HAP-1 (cell line): ENCODE data around the gene GSX1.
A peak's percentile ranks its signal among the peaks of the same experiment; 100 is the strongest.

Experiments used
- DNase-seq, 2 experiments: peaks; one replicate each; pipeline ENCODE4 v3.0.0-alpha.2; 2016 to 2020; ENCODE audit warnings: low spot score in 2 of 2
- H3K27me3 ChIP-seq: fragments of 250-450 bp; sonication (Bioruptor Pico); 2 replicates; pipeline ENCODE4 v1.5.1; 2020; ENCODE audit warnings: low read depth, mild to moderate bottlenecking, moderate library complexity
- H3K36me3 ChIP-seq: fragments of 250-450 bp; sonication (Bioruptor Pico); replicated peaks from 2 replicates; pipeline ENCODE4 v1.5.1; 2020; ENCODE audit warnings: mild to moderate bottlenecking
- H3K4me1 ChIP-seq: fragments of 250-450 bp; sonication (Bioruptor Pico); 2 replicates; pipeline ENCODE4 v1.5.1; 2020; ENCODE audit warnings: mild to moderate bottlenecking
- H3K4me3 ChIP-seq: fragments of 250-450 bp; sonication (Bioruptor Pico); 2 replicates; pipeline ENCODE4 v1.5.1; 2020; ENCODE audit warnings: mild to moderate bottlenecking, moderate library complexity
- H3K9me3 ChIP-seq: fragments of 250-450 bp; sonication (Bioruptor Pico); 2 replicates; pipeline ENCODE4 v1.5.1; 2020; ENCODE audit warnings: mild to moderate bottlenecking, moderate library complexity
- in situ Hi-C: fragments of 300-500 bp; cut with MboI; formaldehyde crosslinking; loops from 3 replicates; pipeline ENCODE4 v1.14.3; 2020; ENCODE audit warnings: low sequenced_read_pairs, inconsistent platforms, mixed read lengths

The GSX1 gene

GRCh38 chr13:27827646-27828045, 35.4 kb downstream of the GSX1 start:
- in situ Hi-C loops: loop anchor here (5.0 to 25.0 kb wide), 3 partner anchors 293 to 865 kb away; no protein-coding TSS in a partner anchor

GRCh38 chr13:27830010-27830409, 37.7 kb downstream of the GSX1 start:
- Histone ChIP-seq H3K9me3 (no peaks in the 10 kb centered on the region), H3K36me3 (no peaks in the 10 kb centered on the region), H3K27me3 (no peaks in the 10 kb centered on the region), H3K4me3 (peak overlapping the region; percentile 13; the same call in 1 of the 2 replicates), H3K4me1 (no peaks in the 10 kb centered on the region; the same call in 1 of the 2 replicates)
- in situ Hi-C loops: loop anchor here (10.0 to 25.0 kb wide), 3 partner anchors 125 to 868 kb away; partner anchors contain the start of gene URAD
- DNase-seq: peak; percentile 38 to 82

More at GRCh38 chr13:27827646-27828045, 35.4 kb downstream of the GSX1 start:
- DNase-seq: no peak
- Histone ChIP-seq H3K4me1 (no peaks in the 10 kb centered on the region; the same call in 1 of the 2 replicates), H3K9me3 (no peaks in the 10 kb centered on the region), H3K27me3 (no peaks in the 10 kb centered on the region), H3K36me3 (no peaks in the 10 kb centered on the region), H3K4me3 (no peak overlapping the region)

GRCh38 chr13:27833206-27833605, 40.9 kb downstream of the GSX1 start:
- DNase-seq: no peak
- Histone ChIP-seq H3K9me3 (no peaks in the 10 kb centered on the region), H3K36me3 (no peaks in the 10 kb centered on the region), H3K4me1 (no peaks in the 10 kb centered on the region; the same call in 1 of the 2 replicates), H3K4me3 (no peak overlapping the region), H3K27me3 (no peaks in the 10 kb centered on the region)
- in situ Hi-C loops: loop anchor here (10.0 to 25.0 kb wide), 3 partner anchors 122 to 871 kb away; partner anchors contain the start of gene URAD

- no peak overlapping the region for H3K4me3 ChIP-seq
- H3K4me1 ChIP-seq: no peaks in the 10 kb centered on the region; the same call in 1 of the 2 replicates
- no peaks in the 10 kb centered on the region for H3K36me3 ChIP-seq
- no peaks in the 10 kb centered on the region for H3K27me3 ChIP-seq
- no peaks in the 10 kb centered on the region for H3K9me3 ChIP-seq
- no peak for DNase-seq
- in situ Hi-C loops: loop anchor here (10.0 to 25.0 kb wide), 3 partner anchors 121 to 872 kb away; partner anchors contain the start of gene URAD
Measured at GRCh38 chr13:27834095-27834494, 41.8 kb downstream of the GSX1 start.

GRCh38 chr13:27835799-27836198, 43.5 kb downstream of the GSX1 start:
- no peaks in the 10 kb centered on the region for H3K4me1 ChIP-seq
- no peaks in the 10 kb centered on the region for H3K9me3 ChIP-seq
- no peak overlapping the region for H3K4me3 ChIP-seq
- no peaks in the 10 kb centered on the region for H3K27me3 ChIP-seq
- DNase-seq: no peak
- no peaks in the 10 kb centered on the region for H3K36me3 ChIP-seq
- in situ Hi-C loops: loop anchor here (10.0 to 25.0 kb wide), 3 partner anchors 119 to 873 kb away; partner anchors contain the start of gene URAD

- Histone ChIP-seq H3K36me3 (no peaks in the 10 kb centered on the region), H3K4me1 (no peaks in the 10 kb centered on the region), H3K9me3 (no peaks in the 10 kb centered on the region), H3K27me3 (no peaks in the 10 kb centered on the region), H3K4me3 (no peak overlapping the region)
- in situ Hi-C loops: loop anchor here (10.0 to 25.0 kb wide), 3 partner anchors 115 to 878 kb away; partner anchors contain the start of gene URAD
- DNase-seq: no peak
Measured at GRCh38 chr13:27839809-27840467, 47.7 kb downstream of the GSX1 start.

- DNase-seq: no peak
- Histone ChIP-seq H3K4me1 (no peaks in the 10 kb centered on the region), H3K9me3 (no peaks in the 10 kb centered on the region), H3K4me3 (no peak overlapping the region), H3K36me3 (no peaks in the 10 kb centered on the region), H3K27me3 (no peaks in the 10 kb centered on the region)
- in situ Hi-C loops: loop anchor here (25.0 kb wide), 1 partner anchor 880 kb away; no protein-coding TSS in a partner anchor
Measured at GRCh38 chr13:27842571-27842970, 50.3 kb downstream of the GSX1 start.
